Inferior parietal cortex (tissue), 1 donor: ENCODE data around the gene SNORC.

Experiments
- DNase-seq: peaks from one replicate; pipeline ENCODE4 v3.0.0-alpha.2; 2016; ENCODE audit errors: extremely low spot score

SNORC gene

DNA sequence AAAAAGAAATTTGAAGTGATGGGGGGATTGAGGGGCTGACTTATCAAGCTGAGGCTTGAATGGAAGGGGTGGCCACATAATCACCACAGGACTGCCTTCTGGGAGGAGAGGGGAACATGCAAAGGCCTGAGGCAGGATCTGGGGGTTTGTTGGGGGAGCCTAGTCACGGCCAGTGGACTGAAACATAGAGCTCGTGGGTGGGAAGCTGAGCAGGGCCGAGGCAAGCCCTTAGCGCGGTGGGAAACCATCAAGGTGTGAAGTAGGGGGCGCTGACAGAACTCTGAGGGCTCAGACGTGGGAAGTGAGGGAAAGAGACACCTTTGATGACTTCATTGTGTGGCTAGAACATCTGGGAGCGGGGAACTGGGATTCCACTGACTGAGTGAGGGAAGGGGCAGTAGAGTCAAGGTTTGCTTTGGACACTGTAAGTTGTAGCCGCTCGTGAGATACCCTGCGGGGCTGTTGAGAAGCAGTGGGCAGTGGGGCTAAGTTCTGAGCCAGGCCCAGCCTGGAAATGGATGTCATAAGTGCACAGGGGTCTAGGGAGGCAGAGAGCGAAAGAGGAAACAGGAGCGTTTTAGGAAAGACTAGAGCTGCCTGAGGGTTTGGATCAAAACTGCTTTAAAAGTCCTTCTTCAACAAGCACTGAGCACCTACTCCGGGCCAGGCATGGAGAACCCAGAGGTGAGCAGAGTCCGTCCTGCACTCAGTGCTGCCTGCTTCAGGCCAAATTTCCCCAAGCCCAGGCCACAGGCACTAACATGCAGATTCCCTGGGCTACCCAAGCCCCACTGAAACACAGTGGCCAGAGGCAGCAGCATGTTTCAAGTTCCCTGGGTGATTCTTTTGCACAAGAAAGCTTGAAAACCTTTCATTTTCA lies 686 bp upstream of the SNORC start:
- DNase-seq: no peak

DNA sequence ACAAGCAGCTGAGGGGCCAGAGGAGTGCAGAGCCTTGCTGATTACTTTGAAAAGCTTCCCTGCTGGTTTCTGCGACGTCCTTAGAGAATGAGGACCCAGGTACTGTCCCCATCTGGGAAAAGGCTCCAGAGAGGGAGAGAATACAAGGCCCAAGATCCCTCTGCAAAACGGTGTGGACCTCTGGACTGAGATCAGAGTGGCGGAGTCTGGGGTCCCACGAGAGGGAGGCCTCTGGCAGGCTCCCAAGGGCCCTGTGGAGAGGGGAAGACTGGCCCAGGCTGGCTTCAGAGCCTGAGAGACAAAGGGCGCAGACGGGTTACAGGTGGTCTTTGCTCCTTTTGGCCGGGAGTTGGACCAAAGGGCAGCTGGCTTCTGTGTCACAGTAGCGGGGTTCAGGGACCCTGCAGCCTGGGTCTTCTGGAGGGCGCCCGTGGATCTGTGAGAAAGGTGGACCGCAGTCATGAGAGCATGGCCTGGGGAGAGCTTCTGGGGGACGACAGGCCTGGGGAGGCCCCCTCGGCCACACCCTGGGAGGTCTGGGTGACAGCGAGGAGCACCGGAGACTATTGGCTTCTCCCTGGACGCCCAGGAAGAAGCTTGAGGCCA lies 805 bp downstream of the SNORC start:
- DNase-seq: no peak

DNA sequence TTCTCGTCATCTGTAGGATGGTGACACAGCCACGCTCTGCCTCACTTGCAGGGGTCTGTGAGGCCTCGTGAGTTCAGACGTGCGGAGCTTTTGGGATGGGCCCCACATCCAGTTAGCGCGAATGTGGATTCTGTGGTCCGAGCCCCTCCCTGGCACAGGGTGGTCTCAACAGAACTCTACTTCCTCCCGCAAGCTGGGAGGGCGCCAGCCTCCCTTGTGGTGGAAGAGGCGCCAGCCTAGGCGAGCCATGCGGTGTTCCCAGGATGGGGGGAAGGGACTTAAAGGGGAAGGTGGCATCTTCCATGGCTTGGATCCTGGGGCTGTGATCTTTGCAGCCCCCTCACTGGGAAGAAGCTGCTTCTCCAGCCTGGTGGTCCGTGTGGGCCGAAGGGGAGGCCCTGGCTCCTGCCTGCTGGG lies 1.4 kb downstream of the SNORC start:
- no peak for DNase-seq

DNA sequence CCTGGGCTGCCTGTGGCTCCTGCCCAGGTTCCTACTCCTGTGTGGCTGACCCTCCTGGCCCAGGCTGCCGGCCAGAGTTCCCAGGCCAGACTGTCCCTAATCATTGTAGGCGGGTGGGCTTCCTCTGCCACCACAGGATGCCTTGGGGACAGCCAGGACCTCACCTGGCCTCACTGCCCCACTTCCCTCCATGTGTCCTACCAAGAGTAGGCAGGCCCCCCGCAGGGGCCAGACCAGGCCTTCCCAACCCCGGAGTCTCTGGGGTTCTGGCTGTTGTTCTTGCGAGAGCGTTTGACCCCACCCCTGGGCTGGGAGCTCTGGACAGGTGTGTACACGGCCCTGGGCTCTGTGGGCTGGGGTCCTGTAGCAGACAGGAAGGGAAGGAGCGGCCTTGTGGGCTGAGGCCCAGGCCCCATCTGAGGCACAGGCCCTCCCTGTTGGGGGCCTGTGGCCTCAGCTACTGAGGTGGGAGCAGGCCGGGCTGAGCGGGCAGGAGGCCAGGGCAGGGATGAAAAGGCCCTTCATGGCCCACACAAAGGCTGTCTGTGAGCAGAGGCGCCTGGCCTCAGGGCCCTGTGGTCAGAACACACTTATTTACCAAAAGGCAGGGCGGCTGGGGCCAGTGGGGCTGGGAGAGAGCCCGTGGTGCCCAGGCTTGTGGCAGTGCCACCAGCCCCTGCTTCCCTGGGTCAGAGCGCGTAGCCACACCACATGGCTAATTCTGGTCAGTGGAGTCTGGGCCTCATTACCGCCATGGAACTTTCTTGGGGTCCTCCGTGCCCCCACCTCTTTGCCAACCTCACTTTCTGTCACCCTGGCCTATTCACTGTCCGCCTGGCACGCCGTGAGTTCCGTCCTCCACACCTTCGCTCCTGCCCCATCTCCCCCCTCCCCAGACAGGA lies 2.0 kb downstream of the SNORC start:
- peak; percentile 82 for DNase-seq

DNA sequence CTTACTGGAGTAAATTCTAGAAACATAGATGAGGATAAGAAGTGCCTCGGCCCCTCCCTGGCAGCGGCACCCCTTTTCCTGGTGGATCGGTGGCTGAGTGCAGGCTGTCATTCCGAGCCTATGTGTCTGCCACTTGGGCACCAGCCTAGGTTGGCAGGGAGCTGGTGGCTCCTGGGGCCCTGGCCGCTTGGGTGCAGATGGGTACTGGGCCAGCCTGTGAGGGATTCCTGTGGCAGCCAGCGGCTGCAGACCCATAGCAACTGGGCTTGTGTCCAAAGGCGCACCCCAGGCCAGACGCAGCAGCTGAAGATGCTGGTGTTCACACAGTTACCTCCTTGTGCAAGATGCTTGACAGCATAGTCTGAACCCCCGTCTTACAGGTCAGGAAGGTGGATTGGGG lies 2.8 kb downstream of the SNORC start:
- no peak for DNase-seq

DNA sequence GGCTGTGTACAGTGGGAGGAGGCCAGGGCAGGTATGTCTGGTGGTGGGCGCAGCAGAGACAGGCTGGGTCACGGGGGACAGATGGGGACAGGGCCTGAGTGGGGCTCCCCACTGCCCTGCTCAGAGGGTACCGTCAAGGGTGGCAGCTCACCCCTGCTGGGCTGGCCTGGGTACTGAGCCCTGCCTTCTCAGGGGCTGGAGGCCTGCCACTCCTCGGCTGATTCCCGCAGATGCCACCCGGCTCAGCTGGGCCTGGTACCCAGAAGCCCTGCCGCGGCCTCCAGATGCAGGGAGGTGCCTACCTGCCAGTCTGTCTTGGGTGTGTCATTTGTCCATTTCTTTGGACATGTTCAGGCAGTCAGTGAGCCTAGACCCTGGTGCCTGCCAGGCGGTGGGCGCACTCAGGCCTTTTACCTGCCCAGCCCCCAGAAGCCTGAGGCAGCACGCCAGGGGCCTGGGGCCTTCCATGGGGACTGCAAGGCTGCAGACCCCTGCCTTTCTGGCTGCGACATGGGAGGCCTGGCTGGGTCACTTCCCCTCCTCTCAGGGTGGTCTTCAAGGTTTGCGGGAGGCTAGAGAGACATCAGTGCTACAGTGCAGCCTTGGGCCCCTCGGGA lies 3.3 kb downstream of the SNORC start:
- DNase-seq: no peak

DNA sequence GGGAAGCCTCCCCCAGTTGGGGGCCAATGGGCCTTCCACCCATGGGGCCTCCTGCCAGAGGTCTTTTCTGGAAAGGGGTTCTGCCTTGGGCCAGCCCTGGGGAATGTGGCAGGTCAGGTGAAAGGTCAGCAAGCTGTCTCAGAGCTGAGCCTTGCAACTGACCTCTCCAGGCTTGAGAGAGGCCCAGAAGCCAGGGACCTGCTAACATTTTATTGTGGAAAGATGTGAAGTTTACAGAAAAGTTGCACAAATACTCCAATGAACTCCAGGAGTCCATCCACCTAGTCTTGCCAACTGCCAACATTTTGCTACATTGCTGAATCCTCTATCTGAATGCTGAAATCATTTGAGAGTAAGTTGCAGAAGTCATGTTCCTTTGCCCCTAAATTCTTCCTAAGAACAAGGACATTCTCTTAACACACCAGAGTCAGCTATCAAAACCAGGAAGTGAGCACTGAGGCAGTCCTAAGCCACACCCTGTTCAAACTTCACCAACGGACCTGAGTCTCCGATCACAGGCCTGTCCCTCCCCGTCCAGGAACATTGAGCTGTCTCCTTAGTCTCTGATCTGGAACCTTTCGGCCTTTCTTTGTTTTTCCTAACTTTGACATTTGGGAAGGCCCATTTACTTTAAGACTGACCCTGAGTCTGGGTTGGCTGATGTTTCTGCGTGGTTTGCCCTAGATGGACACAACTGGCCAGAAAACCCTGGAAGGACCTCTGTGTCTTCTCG lies 4.0 kb downstream of the SNORC start:
- DNase-seq: no peak

DNA sequence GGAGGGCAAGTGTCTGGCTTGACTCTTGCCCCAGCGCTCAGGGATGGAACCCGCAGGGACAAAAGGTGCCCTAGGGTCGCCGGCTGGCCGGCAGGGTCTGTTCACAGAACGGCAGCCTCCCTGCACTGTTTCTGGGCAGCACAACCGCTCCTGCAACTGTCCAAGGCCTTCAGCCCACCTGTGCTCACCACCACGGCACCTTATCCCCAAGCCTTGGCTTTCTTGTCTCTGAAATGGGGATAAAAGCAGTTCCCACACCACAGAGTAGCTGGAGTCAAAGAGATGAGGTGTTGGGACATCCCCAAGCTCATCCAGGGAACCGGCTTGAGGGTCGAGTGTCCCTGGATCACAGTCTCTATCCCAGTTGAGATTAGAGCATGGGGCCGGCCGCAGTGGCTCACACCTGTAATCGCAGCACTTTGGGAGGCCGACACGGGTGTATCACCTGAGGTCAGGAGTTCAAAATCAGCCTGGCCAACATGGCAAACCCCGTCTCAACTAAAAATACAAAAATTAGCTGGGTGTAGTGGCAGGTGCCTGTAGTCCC lies 4.7 kb downstream of the SNORC start:
- DNase-seq: no peak

DNA sequence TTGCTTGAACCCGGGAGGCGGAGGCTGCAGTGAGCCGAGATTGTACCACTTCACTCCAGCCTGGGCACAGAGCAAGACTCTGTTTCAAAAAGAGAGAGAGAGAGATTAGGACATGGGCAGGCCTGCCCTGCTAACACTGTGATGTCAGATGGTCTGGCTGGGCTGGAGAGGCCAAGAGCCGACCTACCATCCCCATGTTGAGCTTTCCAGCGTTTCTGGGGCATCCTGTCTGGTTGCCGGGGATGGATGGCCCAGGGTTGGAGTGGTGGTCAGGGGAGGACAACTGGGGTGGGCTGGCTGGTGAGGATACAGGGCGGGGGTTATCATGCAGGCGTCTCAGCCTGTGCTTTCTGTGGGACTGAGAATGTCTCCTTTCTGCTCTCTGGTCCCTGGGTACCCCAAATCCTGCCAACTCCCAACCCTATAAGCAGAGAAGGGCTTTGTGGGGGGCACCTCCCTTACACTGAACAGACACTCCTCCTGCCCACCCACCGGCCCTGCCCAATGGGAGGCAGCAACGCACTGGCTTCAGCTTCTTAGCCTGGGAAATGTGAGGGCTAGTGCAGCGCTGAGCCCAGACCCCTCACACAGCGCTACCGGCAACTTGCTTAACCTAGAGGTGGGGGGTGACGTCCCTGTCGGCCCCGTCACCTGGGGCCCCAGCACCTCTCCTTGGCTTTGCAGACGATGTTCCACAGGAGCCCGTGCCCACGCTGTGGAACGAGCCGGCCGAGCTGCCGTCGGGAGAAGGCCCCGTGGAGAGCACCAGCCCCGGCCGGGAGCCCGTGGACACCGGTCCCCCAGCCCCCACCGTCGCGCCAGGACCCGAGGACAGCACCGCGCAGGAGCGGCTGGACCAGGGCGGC lies 5.4 kb downstream of the SNORC start:
- no peak for DNase-seq

DNA sequence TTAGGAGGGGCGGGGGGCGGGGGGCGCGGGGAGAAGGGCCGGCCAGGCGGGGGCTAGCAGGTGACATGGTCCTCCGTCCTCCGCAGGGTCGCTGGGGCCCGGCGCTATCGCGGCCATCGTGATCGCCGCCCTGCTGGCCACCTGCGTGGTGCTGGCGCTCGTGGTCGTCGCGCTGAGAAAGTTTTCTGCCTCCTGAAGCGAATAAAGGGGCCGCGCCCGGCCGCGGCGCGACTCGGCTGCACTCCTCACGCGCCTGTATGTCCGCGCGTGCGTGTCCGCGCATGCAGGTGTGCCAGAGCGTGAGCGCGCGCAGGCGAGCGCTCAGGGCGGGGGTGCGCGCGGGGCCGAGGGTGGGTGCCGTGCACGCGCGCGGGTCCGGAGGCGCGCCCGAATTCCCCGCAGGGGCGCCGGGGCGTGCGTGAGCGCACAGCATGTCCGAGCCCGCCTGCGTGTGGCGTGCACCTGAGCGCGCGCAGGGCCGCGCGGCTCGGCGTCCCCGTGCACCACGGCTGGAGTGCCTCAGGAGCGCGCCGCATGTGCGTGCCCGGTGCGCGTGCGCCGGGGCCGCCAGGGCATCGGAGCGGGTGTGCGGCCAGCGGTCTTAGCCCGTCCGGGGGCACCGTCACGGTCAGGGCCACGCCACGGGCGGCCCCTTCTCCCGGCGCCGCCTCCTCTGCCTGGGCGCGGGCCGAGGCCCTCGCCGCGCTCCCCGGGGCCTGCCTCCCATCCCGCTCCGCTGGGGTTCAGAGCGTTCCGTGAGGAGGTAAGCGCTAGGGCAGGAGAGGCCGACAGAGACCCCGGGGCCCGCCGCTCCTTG lies 6.3 kb downstream of the SNORC start:
- no peak for DNase-seq

DNA sequence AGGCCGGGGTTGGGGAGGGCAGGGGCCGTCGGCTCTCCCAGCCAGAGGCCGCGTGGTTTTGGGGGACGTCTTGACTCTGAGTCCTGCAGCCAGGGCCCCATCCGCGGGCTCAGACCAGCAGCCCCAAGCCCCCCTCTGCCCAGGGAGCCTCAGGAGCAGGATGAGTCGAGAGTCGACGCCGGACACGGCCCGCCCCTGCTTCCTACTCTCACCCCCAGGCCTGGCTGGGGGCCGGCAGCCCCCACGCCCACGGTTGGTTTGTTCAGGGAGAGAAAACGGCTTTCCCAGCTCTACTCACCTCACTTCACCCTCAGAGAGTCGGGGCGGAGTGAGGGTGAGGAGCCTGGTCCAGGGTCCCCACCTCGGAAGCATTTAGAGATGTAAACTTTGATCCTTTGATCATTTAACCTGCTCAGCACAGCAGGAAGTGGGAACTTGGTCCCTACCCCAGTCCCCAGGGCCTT lies 6.9 kb downstream of the SNORC start:
- no peak for DNase-seq

DNA sequence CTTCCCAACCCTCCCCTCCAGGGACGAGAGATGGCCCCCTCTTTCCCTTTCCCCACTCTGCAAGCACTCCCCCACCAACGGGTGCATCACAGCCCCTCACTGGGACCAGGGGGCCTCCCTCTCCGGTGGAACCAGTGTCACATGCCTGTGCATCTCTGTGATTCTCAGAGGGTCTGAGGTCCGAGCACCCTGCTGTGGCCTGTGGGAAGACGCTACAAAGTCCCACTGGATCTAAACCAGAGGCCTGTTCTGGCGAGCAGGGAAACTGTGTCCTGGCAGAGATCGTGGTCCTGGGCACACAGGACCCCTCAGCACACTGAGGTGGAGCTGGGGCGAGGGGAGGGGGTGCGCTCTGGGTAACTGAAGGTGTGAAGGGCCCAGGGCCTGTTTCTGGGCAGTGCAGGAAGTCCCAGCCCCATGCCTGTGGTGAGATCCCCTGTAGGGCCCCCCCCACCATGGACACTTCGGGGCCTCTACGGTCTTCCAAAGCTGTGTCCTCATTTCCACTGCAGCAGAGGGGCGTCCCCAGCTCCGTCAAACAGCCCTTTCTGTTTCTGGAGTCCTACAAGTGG lies 8.0 kb downstream of the SNORC start:
- DNase-seq: no peak

DNA sequence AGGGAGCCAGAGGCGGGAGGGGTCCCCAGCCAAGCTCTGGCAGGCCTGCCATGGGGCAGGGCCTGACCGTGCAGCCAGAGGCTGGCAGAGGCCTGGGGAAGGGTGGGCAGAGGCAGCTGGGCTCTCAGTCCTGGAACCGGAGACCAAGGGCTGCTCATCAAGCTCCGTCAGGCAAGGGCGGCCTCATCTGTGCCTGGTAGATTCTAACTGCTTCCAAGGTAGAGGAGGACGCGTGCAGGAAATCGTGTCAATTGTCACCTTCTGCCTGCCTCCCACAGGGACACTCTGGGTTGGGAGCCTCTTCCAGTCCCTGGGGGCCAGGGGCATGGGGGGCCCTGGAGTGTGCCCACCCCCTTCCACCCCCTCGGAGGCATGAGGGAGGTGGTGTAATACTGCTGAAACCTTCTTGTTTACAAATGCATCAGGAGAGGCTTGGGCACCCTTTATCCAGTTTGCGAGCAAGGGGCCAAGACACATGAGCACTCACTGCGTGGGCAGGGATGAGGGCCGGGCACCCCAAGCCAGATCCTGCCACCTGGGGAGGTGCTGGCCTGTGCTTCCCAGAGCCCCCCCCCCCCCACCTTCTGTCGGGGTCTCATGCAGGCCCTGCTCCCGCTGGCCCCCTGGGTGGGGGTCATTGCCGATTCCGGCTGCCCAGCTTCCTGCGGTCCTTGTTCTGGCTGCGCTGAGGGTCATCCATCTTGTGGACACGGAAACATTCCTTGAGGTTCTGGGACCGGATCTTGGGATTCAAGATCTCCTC lies 9.0 kb downstream of the SNORC start:
- no peak for DNase-seq

DNA sequence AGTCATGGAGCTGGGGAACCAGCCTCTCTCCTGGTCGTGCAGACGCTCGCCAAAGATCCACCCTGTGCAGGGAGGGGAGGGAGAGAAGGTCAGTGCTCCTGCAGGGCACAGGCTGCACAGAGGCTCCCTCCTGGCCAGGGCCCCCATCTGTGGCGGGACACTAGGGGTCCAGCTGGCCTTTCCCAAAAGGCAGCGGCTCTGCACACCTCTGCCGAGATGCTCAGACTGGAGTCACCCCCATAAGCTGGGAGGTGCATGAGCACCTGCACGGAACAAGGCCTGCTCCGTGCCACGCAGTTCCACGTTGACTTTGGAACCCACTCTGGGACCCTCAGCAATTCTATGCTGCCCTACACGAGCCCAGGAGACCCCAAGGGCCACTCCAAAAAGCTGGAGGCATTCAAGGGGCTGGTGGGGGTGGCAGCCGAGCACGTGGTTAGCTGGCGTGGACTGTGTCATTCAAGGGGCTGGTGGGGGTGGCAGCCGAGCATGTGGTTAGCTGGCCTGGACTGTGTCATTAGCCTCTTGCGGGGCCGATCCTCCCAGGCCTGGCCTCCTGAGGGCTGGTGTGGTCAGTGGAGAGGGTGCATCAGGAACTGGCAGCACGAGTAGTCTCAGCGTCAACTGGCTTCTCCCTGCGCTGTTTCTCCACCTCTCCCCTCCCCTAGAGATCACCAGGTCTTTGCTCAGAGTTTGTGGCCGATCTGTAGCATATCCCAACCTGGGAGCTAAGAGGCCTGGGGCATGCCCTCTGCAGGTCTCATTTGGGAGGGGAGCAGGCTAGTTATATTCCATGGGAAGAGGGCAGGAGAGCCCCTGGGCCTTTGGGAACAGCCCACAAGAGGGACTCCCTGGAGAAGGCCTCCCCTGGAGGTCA lies 9.8 kb downstream of the SNORC start:
- DNase-seq: no peak

DNA sequence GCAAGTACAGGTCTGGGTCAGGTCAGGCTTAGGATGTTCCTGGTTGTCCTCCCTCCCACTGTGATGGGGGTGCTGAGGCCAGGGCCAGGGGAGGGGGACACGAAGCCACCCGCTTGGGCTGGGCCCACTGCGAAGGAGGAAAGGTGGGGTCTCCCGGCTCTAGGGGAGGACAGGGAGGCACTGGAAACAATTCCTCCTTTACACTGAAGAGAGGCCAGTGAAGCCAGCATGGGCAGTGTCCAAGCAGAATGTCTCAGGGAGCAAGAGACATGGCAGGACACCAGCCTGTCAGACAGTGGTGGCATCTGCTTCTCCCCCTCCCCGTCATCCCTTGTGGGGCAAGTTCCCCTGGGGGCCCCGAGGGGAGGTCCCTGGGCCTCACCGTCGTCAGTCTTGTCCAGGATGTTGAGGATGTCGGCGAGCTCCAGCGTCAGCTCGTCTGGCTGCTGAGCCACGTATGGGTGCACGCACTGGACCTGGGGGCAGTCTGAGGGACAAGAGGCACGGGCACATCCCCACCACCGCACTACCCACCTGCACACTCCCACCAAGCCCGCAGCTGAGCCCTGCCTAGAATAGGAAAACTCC lies 10.8 kb downstream of the SNORC start:
- DNase-seq: no peak

DNA sequence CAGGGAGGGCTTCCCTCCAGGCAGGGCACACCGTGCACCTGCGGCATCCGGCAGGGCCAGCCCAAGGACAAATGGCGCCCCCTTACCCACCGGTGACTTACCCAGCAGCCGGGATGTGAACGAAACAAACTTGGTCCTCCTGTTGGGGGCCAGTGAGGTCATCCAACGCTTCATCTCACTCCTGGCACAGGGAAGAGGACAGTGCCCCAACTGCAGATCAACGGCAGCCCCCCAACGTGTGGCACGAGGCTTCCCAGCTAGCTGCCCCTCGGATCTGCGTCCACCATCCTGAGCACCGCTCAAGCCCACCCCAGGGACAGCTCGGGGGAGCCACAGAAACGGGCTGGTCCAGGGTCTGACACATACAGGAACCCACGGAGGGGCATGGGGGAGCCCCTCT lies 12.0 kb downstream of the SNORC start:
- DNase-seq: no peak
